ENCODE data around the gene PRDM5. TPM values are rescaled to one million over a fixed set of nuclear protein-coding genes. Genes with fewer than 3 reads are reported as not detected.

PRDM5 gene
- total RNA-seq, 1 experiment from 2014 or later: 5.1 TPM

- no peak for TF ChIP-seq SIN3A (IDR thresholded peaks at IDR 0.05; ENCODE audit: low read depth)
- TF ChIP-seq ZNF274 (IDR thresholded peaks at IDR 0.05; ENCODE audit: low read depth, low read length): no peak
- TF ChIP-seq FOSL1 (IDR thresholded peaks at IDR 0.05; ENCODE audit: low read depth): no peak
- TF ChIP-seq ELF1 (IDR thresholded peaks at IDR 0.05; ENCODE audit: borderline replicate concordance, low read depth): no peak
- no peak for TF ChIP-seq REST (IDR thresholded peaks at IDR 0.05; ENCODE audit: low read depth)
- no peak for TF ChIP-seq EZH2phosphoT487 (IDR thresholded peaks at IDR 0.05; ENCODE audit: borderline replicate concordance)
- TF ChIP-seq POLR2A (IDR thresholded peaks at IDR 0.05; ENCODE audit: borderline replicate concordance, extremely low read depth, insufficient read depth, insufficient read length): no peak
- Histone ChIP-seq H4K20me1 (ENCODE audit: insufficient read depth) (no peaks in the 10 kb centered on the region), H2AFZ (ENCODE audit: low read depth, low read length, poor library complexity, severe bottlenecking) (no peak overlapping the region), H3K9ac (ENCODE audit: low read length) (no peak overlapping the region), H3K27me3 (ENCODE audit: insufficient read depth, low read length) (no peaks in the 10 kb centered on the region), H3K4me1 (ENCODE audit: control insufficient read depth in 1 of 2, insufficient read depth in 2 of 2, low read length in 2 of 2) (no peaks in the 10 kb centered on the region), H3K79me2 (ENCODE audit: insufficient read depth, low read length) (no peaks in the 10 kb centered on the region), H3K9me3 (ENCODE audit: control insufficient read depth in 1 of 2, insufficient read depth in 1 of 2, low read depth in 1 of 2, low read length in 2 of 2) (no peaks in the 10 kb centered on the region), H3K9me2 (ENCODE audit: insufficient read depth) (no peaks in the 10 kb centered on the region), H3K27ac (ENCODE audit: low read depth, low read length) (no peak overlapping the region), H3K4me3 (replicated peaks in 1 of 2; ENCODE audit: low read depth in 1 of 2, low read length in 2 of 2) (no peak overlapping the region), H3K4me2 (ENCODE audit: low read length) (no peak overlapping the region), H3K36me3 (ENCODE audit: control insufficient read depth in 1 of 2, insufficient read depth in 2 of 2, low read length in 2 of 2) (no peaks in the 10 kb centered on the region)
- ChIA-PET POLR2A (no interaction called here), RAD21 (ENCODE audit: low non-redundant PET in 1 of 2, low total read pairs in 2 of 2, uncharacterized antibody in 2 of 2, unreplicated experiment in 2 of 2) (no interaction called here), CTCF (no interaction called here)
- ATAC-seq (no peak), DNase-seq (ENCODE audit: low read depth, low spot score) (no peak)
- BruUV-seq (replicated peaks): no TSS peak
- intact Hi-C loops (cut with micrococcal nuclease): no loop called here
Observed at GRCh38 chr4:120902925-120903324, 19.6 kb downstream of the PRDM5 start.

- Histone ChIP-seq H3K36me3 (ENCODE audit: control insufficient read depth in 1 of 2, insufficient read depth in 2 of 2, low read length in 2 of 2) (no peaks in the 10 kb centered on the region), H2AFZ (ENCODE audit: low read depth, low read length, poor library complexity, severe bottlenecking) (no peak overlapping the region), H3K4me2 (ENCODE audit: low read length) (no peak overlapping the region), H3K4me1 (ENCODE audit: control insufficient read depth in 1 of 2, insufficient read depth in 2 of 2, low read length in 2 of 2) (no peaks in the 10 kb centered on the region), H3K4me3 (replicated peaks in 1 of 2; ENCODE audit: low read depth in 1 of 2, low read length in 2 of 2) (no peak overlapping the region), H3K9me2 (ENCODE audit: insufficient read depth) (no peaks in the 10 kb centered on the region), H3K9me3 (ENCODE audit: control insufficient read depth in 1 of 2, insufficient read depth in 1 of 2, low read depth in 1 of 2, low read length in 2 of 2) (no peaks in the 10 kb centered on the region), H3K27ac (ENCODE audit: low read depth, low read length) (no peak overlapping the region), H3K27me3 (ENCODE audit: insufficient read depth, low read length) (no peaks in the 10 kb centered on the region), H4K20me1 (ENCODE audit: insufficient read depth) (no peaks in the 10 kb centered on the region), H3K79me2 (ENCODE audit: insufficient read depth, low read length) (no peaks in the 10 kb centered on the region), H3K9ac (ENCODE audit: low read length) (no peak overlapping the region)
- RAD21 ChIA-PET (ENCODE audit: low non-redundant PET in 1 of 2, low total read pairs in 2 of 2, uncharacterized antibody in 2 of 2, unreplicated experiment in 2 of 2): no interaction called here
- DNase-seq (ENCODE audit: low read depth, low spot score) (no peak), ATAC-seq (no peak)
- TF ChIP-seq JUND (IDR thresholded peaks at IDR 0.05) (no peak), POLR2AphosphoS5 (IDR thresholded peaks at IDR 0.05; ENCODE audit: low read depth, low read length) (no peak), ZNF274 (IDR thresholded peaks at IDR 0.05; ENCODE audit: low read depth, low read length) (no peak), FOSL1 (IDR thresholded peaks at IDR 0.05; ENCODE audit: low read depth) (no peak), ELF1 (IDR thresholded peaks at IDR 0.05; ENCODE audit: borderline replicate concordance, low read depth) (no peak)
- POLR2A ChIA-PET: no interaction called here
- intact Hi-C loops (cut with micrococcal nuclease): no loop called here
- no TSS peak for BruUV-seq (replicated peaks)
- CTCF ChIA-PET: no interaction called here
Observed at GRCh38 chr4:120901731-120902130, 20.8 kb downstream of the PRDM5 start.
